Endothelial cell (in vitro differentiated cells): ENCODE results near the gene WNT3A. TPM values are rescaled to one million over a fixed set of nuclear protein-coding genes. Genes with fewer than 3 reads are reported as not detected.

Experiments used
- DNase-seq: peaks from one replicate; pipeline ENCODE4 v3.0.0; 2021; ENCODE audit warnings: low spot score
- H3K27ac Mint-ChIP-seq: one replicate; pipeline ENCODE4 v1.8.0; 2021; ENCODE audit warnings: mixed read lengths, inconsistent platforms; ENCODE audit not compliant: unreplicated experiment
- H3K27me3 Mint-ChIP-seq: one replicate; pipeline ENCODE4 v1.8.0; 2021; ENCODE audit warnings: mild to moderate bottlenecking, moderate library complexity, mixed read lengths, inconsistent platforms; ENCODE audit not compliant: unreplicated experiment
- H3K36me3 Mint-ChIP-seq: one replicate; pipeline ENCODE4 v1.8.0; 2021; ENCODE audit warnings: mild to moderate bottlenecking, low read depth, mixed read lengths, inconsistent platforms; ENCODE audit not compliant: unreplicated experiment
- H3K4me1 Mint-ChIP-seq: one replicate; pipeline ENCODE4 v1.8.0; 2021; ENCODE audit warnings: mild to moderate bottlenecking, mixed read lengths, inconsistent platforms; ENCODE audit not compliant: unreplicated experiment
- H3K4me3 Mint-ChIP-seq: one replicate; pipeline ENCODE4 v1.8.0; 2021; ENCODE audit warnings: mild to moderate bottlenecking, mixed read lengths, inconsistent platforms; ENCODE audit not compliant: unreplicated experiment
- H3K9me3 Mint-ChIP-seq: one replicate; pipeline ENCODE4 v1.8.0; 2021; ENCODE audit warnings: mixed read lengths, inconsistent platforms; ENCODE audit not compliant: unreplicated experiment
- CTCF ChIP-seq: fragments of 200-600 bp; sonication (generic); IDR thresholded peaks from one replicate; pipeline ENCODE4 v1.5.0; 2021; ENCODE audit warnings: antibody characterized with exemption; ENCODE audit not compliant: unreplicated experiment
- total RNA-seq: library from RNA; stranded (reverse); fragmentation: NEBNext Ultra II Directional; extraction: Animal tissue kit (Norgen Biotek cat#: 25700); gene quantifications from one replicate; pipeline ENCODE4 v1.2.1, GENCODE V29; 2021; ENCODE audit not compliant: unreplicated experiment

The WNT3A gene
- total RNA-seq, 1 donor from 2014 or later = not detected

DNA sequence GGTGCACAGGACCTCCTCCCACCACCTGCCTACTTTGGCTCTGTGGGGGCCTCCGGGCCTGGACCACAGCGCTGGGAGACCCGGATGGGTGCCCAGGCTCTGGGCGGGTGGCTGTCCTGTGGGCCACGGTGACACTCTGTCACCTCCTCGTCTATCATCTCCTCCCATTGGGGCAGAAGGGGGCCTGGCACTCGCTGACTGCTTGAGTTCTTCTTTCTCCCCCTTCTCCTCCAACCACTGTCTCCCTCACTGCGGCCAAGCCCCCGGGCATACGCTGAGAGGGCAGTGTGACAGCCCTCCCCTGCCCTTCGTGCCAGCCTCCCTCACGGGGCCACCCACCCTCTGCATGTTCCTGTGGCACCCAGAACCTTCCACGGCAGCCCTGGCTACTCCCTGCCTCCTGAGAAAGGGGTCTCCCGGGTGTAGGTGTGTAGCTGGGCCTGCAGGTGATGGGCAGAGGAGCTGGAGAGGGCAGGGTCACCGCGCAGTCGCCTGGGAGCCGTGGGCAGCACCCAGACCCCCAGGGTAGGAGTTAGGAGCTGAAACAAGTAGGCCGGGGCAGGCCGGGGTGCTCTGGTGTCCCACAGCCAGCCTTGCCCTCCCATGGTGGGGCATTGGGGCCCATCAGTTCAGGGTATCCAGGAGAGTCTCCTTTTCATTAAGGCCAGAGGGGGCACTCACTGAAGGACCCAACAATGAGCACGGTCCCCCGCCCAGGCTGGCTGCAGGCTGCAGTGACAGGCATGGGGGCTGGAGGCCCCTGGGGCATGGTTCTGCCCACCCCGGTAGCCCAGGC lies 66.5 kb downstream of the WNT3A start:
- Mint-ChIP-seq H3K9me3 (no peaks in the 10 kb centered on the region), H3K4me1 (peaks cover 7% of the 10 kb centered on the region), H3K27me3 (peaks cover 12% of the 10 kb centered on the region), H3K36me3 (no peaks in the 10 kb centered on the region), H3K27ac (no peak overlapping the region), H3K4me3 (no peak overlapping the region)
- TF ChIP-seq CTCF = no peak
- DNase-seq = no peak

DNA sequence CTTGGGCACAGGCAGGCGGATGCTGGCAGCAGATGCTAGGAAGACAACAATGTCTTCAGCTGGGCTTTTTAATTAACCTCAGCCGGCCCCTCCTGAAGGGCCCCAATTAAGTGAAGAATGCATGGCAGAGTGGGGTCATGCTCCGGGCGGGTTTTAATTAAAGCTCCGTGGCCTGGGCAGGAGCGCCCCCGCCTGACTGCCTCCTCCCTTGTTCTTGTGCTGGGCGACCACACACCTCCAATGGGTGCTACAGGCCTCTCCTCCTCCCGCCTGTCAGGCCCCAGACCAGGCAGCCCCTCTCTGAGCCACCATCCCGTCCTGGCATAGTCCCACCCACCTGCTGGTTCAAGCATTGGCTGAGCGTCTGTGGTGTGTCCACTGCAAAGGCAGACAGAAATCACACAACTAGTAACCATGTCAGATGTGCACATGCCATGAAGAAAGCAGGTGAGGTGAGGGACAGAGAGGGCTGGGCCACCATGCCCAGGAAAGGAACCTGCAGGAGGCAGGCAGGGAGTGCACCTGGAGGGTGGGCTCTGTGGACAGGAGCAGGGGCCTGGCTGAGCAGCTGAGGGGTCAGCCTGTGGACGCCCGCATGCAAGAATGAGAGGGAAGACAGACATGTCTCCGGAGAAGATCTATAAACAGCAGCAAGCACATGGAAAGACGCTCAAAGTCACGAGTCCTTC lies 67.2 kb downstream of the WNT3A start:
- peaks cover 12% of the 10 kb centered on the region for H3K27me3 Mint-ChIP-seq
- no peak for TF ChIP-seq CTCF
- peaks cover 7% of the 10 kb centered on the region for H3K4me1 Mint-ChIP-seq
- DNase-seq = no peak
- H3K27ac Mint-ChIP-seq = no peak overlapping the region
- H3K4me3 Mint-ChIP-seq = no peak overlapping the region
- no peaks in the 10 kb centered on the region for H3K36me3 Mint-ChIP-seq
- no peaks in the 10 kb centered on the region for H3K9me3 Mint-ChIP-seq

GRCh38 chr1:228074954-228075730 lies 68.3 kb downstream of the WNT3A start:
- no peak for TF ChIP-seq CTCF
- DNase-seq = no peak
- H3K9me3 Mint-ChIP-seq = no peaks in the 10 kb centered on the region
- peaks cover 16% of the 10 kb centered on the region for H3K27me3 Mint-ChIP-seq
- H3K4me3 Mint-ChIP-seq = no peak overlapping the region
- H3K36me3 Mint-ChIP-seq = no peaks in the 10 kb centered on the region
- peaks cover 7% of the 10 kb centered on the region for H3K4me1 Mint-ChIP-seq
- no peak overlapping the region for H3K27ac Mint-ChIP-seq

GRCh38 chr1:228075801-228076271 lies 69.0 kb downstream of the WNT3A start:
- H3K27ac Mint-ChIP-seq = no peak overlapping the region
- DNase-seq = no peak
- TF ChIP-seq CTCF = no peak
- H3K4me3 Mint-ChIP-seq = no peak overlapping the region
- peaks cover 7% of the 10 kb centered on the region for H3K4me1 Mint-ChIP-seq
- H3K9me3 Mint-ChIP-seq = no peaks in the 10 kb centered on the region
- H3K27me3 Mint-ChIP-seq = peaks cover 16% of the 10 kb centered on the region
- H3K36me3 Mint-ChIP-seq = no peaks in the 10 kb centered on the region
